ENCODE results near the gene PSPN. TPM values are rescaled to one million over a fixed set of nuclear protein-coding genes. Genes with fewer than 3 reads are reported as not detected.

Gene PSPN
- total and polyA plus RNA-seq, 2 of the 13 experiments (the other 11 are each of a cell fraction or from before 2014, with no cell fraction given), result 0.69 to 1.1 TPM

DNA sequence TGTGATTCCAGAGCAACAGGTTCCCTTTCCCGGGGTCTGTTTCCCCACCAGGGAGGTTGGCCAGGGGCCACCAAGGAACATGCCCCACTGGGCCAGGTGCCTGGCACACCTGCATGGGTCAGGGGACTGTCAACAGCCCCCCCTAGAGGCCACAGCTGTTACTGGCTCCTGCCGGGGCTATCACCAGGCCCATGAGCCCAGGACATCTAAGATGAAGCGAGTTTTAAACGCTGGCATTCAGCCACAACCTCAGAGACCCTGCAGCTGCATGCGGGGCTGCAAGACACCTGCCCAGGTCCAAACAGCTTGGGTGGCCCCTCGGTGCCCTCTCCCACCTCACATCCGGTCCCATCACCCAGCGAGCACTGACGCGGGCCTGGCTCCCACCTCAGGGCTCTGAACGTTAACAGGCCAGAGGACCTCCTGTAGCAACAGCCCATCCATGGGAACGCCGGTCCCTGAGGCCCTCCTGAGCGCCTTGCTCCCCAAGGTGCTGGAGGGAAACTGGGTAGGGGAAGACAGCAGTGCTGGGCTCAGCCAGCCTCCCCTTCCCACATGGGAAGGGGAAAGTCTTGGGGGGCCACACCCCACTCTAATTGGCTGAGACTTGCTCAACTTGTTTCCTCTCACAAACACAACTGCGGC is 36.8 kb upstream of the PSPN start (continued):
- TF ChIP-seq, protein P1, sequence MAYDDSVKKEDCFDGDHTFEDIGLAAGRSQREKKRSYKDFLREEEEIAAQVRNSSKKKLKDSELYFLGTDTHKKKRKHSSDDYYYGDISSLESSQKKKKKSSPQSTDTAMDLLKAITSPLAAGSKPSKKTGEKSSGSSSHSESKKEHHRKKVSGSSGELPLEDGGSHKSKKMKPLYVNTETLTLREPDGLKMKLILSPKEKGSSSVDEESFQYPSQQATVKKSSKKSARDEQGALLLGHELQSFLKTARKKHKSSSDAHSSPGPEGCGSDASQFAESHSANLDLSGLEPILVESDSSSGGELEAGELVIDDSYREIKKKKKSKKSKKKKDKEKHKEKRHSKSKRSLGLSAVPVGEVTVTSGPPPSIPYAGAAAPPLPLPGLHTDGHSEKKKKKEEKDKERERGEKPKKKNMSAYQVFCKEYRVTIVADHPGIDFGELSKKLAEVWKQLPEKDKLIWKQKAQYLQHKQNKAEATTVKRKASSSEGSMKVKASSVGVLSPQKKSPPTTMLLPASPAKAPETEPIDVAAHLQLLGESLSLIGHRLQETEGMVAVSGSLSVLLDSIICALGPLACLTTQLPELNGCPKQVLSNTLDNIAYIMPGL (CRISPR knock-in tag; IDR thresholded peaks at IDR 0.05; ENCODE audit: borderline replicate concordance in 1 of 2, low read depth in 1 of 2), result 0 out of 4 replicates have a peak, but pooled peaks of 1 of the 2 experiments have one; percentile 45
- TF ChIP-seq, protein P2, sequence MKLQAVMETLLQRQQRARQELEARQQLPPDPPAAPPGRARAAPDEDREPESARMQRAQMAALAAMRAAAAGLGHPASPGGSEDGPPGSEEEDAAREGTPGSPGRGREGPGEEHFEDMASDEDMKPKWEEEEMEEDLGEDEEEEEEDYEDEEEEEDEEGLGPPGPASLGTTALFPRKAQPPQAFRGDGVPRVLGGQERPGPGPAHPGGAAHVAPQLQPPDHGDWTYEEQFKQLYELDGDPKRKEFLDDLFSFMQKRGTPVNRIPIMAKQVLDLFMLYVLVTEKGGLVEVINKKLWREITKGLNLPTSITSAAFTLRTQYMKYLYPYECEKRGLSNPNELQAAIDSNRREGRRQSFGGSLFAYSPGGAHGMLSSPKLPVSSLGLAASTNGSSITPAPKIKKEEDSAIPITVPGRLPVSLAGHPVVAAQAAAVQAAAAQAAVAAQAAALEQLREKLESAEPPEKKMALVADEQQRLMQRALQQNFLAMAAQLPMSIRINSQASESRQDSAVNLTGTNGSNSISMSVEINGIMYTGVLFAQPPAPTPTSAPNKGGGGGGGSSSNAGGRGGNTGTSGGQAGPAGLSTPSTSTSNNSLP (IDR thresholded peaks at IDR 0.05; ENCODE audit: low read depth, low read length), result no peak
- TF ChIP-seq RAD21 (CRISPR knock-in tag; IDR thresholded peaks at IDR 0.05) (peak; percentile 76), SAP130 (CRISPR knock-in tag; IDR thresholded peaks at IDR 0.05; ENCODE audit: low read depth) (no peak), NFYC (CRISPR knock-in tag; IDR thresholded peaks at IDR 0.05) (peak; percentile 10; the same call in 1 of the 2 replicates), ZNF674 (CRISPR knock-in tag; IDR thresholded peaks at IDR 0.05; ENCODE audit: low read depth) (no peak), MED8 (CRISPR knock-in tag; IDR thresholded peaks at IDR 0.05; ENCODE audit: insufficient replicate concordance) (peak; percentile 19), KMT2A (CRISPR knock-in tag; IDR thresholded peaks at IDR 0.05) (0 out of 2 replicates have a peak, but pooled peaks have one; percentile 43), AGO2 (optimal IDR thresholded peaks at IDR 0.05; ENCODE audit: low read depth, low read length) (peak; percentile 100), SNAI1 (CRISPR knock-in tag; IDR thresholded peaks at IDR 0.05; ENCODE audit: borderline replicate concordance) (no peak), FLYWCH1 (CRISPR knock-in tag; IDR thresholded peaks at IDR 0.05) (no peak), THAP11 (CRISPR knock-in tag; IDR thresholded peaks at IDR 0.05) (0 out of 2 replicates have a peak, but pooled peaks have one; percentile 20), ZKSCAN5 (CRISPR knock-in tag; IDR thresholded peaks at IDR 0.05) (no peak), ZBTB38 (CRISPR knock-in tag; IDR thresholded peaks at IDR 0.05) (peak; percentile 51; the same call in 1 of the 2 replicates), ZNF672 (CRISPR knock-in tag; IDR thresholded peaks at IDR 0.05) (no peak), RBM22 (optimal IDR thresholded peaks at IDR 0.05; ENCODE audit: low read length) (peak; percentile 95), SNAPC2 (CRISPR knock-in tag; IDR thresholded peaks at IDR 0.05) (no peak), PHF8 (CRISPR knock-in tag; IDR thresholded peaks at IDR 0.05) (no peak), SIN3A (IDR thresholded peaks at IDR 0.05; ENCODE audit: borderline replicate concordance, low read depth, low read length) (0 out of 2 replicates have a peak, but pooled peaks have one; percentile 8)
- TF ChIP-seq, protein P3, sequence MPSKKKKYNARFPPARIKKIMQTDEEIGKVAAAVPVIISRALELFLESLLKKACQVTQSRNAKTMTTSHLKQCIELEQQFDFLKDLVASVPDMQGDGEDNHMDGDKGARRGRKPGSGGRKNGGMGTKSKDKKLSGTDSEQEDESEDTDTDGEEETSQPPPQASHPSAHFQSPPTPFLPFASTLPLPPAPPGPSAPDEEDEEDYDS (CRISPR knock-in tag; IDR thresholded peaks at IDR 0.05), result 0 out of 2 replicates have a peak, but pooled peaks have one; percentile 11
- TF ChIP-seq, protein P4, sequence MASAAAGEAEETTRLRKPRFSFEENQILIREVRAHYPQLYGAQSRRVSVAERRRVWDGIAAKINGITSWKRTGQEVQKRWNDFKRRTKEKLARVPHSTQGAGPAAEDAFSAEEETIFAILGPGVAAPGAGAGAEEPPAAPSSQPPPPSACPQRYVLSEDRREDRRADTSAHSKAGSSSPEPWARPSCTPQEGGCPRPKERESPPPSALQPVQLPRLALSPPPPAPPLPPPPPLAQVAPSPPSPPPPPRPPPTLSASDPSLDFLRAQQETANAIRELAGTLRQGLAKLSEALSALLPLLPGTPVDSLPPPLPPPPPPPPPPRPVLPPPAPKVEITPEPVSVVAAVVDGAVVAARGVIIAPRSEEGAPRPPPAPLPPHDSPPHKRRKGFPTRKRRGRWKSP (CRISPR knock-in tag; IDR thresholded peaks at IDR 0.05), result no peak
- TF ChIP-seq, protein P5, sequence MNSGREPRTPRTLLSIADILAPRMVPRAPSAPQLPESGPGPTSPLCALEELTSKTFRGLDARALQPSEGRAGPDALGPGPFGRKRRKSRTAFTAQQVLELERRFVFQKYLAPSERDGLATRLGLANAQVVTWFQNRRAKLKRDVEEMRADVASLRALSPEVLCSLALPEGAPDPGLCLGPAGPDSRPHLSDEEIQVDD (CRISPR knock-in tag; IDR thresholded peaks at IDR 0.05; ENCODE audit: borderline replicate concordance), result no peak
- TF ChIP-seq, protein P6, sequence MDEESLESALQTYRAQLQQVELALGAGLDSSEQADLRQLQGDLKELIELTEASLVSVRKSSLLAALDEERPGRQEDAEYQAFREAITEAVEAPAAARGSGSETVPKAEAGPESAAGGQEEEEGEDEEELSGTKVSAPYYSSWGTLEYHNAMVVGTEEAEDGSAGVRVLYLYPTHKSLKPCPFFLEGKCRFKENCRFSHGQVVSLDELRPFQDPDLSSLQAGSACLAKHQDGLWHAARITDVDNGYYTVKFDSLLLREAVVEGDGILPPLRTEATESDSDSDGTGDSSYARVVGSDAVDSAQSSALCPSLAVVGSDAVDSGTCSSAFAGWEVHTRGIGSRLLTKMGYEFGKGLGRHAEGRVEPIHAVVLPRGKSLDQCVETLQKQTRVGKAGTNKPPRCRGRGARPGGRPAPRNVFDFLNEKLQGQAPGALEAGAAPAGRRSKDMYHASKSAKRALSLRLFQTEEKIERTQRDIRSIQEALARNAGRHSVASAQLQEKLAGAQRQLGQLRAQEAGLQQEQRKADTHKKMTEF (CRISPR knock-in tag; IDR thresholded peaks at IDR 0.05), result 0 out of 2 replicates have a peak, but pooled peaks have one; percentile 33

All from HepG2 (cell line).